Progenitor cell of endocrine pancreas (in vitro differentiated cells): ENCODE data around the gene P2RX4. TPM values are rescaled to one million over a fixed set of nuclear protein-coding genes. Genes with fewer than 3 reads are reported as not detected.

Experiments
- DNase-seq: peaks from one replicate; pipeline ENCODE4 v3.0.0; 2021; ENCODE audit warnings: low spot score; ENCODE audit not compliant: unreplicated experiment
- H3K27ac Mint-ChIP-seq: 2 replicates; pipeline ENCODE4 v1.8.0; 2021; ENCODE audit warnings: mild to moderate bottlenecking, moderate library complexity, mixed read lengths
- H3K27me3 Mint-ChIP-seq: 2 replicates; pipeline ENCODE4 v1.8.0; 2021; ENCODE audit warnings: mixed read lengths
- H3K36me3 Mint-ChIP-seq: 2 replicates; pipeline ENCODE4 v1.8.0; 2022; ENCODE audit warnings: mixed read lengths; ENCODE audit not compliant: insufficient read depth
- H3K4me1 Mint-ChIP-seq: 2 replicates; pipeline ENCODE4 v1.8.0; 2021; ENCODE audit warnings: low read depth, mixed read lengths
- H3K4me3 Mint-ChIP-seq: 2 replicates; pipeline ENCODE4 v1.8.0; 2021; ENCODE audit warnings: low read depth, mild to moderate bottlenecking, moderate library complexity, mixed read lengths
- H3K9me3 Mint-ChIP-seq: 2 replicates; pipeline ENCODE4 v1.8.0; 2021; ENCODE audit warnings: low read depth, mixed read lengths
- total RNA-seq: library from RNA; stranded (reverse); gene quantifications from 2 replicates; pipeline ENCODE4 v1.2.1, GENCODE V29; 2021
- TF ChIP-seq, protein P1 (sequence below): fragments of 200-600 bp; sonication (generic); IDR thresholded peaks from one replicate; pipeline ENCODE4 v1.5.0; 2021; ENCODE audit warnings: antibody characterized with exemption, mild to moderate bottlenecking; ENCODE audit not compliant: unreplicated experiment

P2RX4 gene
- total RNA-seq, 1 donor from 2014 or later = 23.9 TPM

DNA sequence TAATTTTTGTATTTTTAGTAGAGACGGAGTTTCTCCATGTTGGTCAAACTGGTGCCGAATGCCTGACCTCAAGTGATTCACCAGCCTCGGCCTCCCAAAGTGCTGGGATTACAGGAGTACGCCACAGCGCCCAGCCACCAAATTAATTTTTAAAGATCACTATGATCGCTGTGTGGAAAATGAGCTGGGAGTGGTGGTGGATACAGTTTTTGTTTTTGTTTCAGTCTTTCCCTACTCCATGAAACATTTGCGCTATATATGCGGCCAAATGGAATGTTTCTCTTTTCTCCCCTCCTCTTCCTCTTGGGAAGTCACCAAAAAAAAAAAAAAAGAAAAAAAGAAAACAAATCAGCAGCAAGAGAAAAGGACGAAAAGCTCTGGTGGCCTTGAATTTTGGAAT lies 20.8 kb upstream of the P2RX4 start:
- H3K4me1 Mint-ChIP-seq = no peaks in the 10 kb centered on the region
- H3K4me3 Mint-ChIP-seq = no peak overlapping the region
- TF ChIP-seq, protein P1, sequence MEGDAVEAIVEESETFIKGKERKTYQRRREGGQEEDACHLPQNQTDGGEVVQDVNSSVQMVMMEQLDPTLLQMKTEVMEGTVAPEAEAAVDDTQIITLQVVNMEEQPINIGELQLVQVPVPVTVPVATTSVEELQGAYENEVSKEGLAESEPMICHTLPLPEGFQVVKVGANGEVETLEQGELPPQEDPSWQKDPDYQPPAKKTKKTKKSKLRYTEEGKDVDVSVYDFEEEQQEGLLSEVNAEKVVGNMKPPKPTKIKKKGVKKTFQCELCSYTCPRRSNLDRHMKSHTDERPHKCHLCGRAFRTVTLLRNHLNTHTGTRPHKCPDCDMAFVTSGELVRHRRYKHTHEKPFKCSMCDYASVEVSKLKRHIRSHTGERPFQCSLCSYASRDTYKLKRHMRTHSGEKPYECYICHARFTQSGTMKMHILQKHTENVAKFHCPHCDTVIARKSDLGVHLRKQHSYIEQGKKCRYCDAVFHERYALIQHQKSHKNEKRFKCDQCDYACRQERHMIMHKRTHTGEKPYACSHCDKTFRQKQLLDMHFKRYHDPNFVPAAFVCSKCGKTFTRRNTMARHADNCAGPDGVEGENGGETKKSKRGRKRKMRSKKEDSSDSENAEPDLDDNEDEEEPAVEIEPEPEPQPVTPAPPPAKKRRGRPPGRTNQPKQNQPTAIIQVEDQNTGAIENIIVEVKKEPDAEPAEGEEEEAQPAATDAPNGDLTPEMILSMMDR = no peak
- H3K27me3 Mint-ChIP-seq = peaks cover 10% of the 10 kb centered on the region
- DNase-seq = no peak
- no peaks in the 10 kb centered on the region for H3K9me3 Mint-ChIP-seq
- no peak overlapping the region for H3K27ac Mint-ChIP-seq
- no peaks in the 10 kb centered on the region for H3K36me3 Mint-ChIP-seq

DNA sequence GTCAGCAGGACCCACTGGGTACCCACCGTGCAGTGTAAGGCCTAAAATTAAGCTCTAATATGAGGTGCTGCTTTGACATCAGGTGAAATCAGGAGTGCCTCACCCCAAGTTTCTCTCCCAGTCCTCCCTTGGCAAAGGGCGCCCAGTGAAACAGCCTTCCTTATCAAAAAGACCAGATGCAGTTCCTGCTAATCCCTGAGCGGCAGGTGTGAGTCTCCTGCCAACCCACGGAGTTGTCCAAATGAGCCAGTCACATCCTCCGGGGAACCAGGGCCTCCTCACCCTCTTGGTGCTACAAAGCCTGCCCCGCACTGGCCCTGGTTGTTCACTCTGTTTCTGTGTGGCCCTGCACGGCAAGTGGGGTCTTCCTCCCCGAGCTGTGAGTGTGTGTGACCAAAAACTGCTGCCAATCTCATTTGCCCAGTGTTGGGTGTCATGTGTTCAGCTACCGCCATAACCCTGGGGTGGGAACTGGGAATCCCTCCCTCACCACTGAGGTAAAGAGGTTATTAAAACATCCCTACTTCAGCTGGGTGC lies 20.2 kb upstream of the P2RX4 start:
- DNase-seq = no peak
- no peak overlapping the region for H3K4me3 Mint-ChIP-seq
- H3K36me3 Mint-ChIP-seq = no peaks in the 10 kb centered on the region
- no peak overlapping the region for H3K27ac Mint-ChIP-seq
- TF ChIP-seq, protein P1 = no peak
- H3K9me3 Mint-ChIP-seq = no peaks in the 10 kb centered on the region
- no peaks in the 10 kb centered on the region for H3K4me1 Mint-ChIP-seq
- H3K27me3 Mint-ChIP-seq = peaks cover 10% of the 10 kb centered on the region

DNA sequence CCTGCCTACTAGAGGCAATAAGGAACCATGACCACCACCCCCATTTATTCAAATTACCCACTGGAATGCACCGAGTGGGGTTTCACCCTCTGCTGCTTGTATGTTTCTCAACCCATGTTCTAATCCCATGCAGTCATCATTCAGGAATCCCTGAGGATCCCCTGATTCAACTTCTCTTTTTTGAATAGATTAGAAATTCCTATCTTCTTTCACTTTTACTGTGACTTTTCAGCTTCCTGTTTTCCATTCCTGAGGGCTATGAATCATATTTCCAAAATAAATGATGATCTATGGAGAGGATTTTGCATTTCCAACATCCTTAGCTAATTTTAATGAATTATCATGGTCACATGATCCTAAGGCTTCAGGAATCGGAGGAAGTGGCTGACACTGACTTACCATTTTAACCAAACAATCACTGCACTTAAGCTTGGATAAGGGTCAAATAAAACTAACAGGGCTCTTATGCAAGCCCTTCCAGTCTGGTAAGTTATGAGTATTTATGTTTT lies 19.4 kb upstream of the P2RX4 start:
- no peak for DNase-seq
- Mint-ChIP-seq H3K4me1 (no peaks in the 10 kb centered on the region), H3K27ac (no peak overlapping the region), H3K9me3 (no peaks in the 10 kb centered on the region), H3K4me3 (no peak overlapping the region), H3K36me3 (no peaks in the 10 kb centered on the region), H3K27me3 (peaks cover 13% of the 10 kb centered on the region)
- TF ChIP-seq, protein P1 = no peak

DNA sequence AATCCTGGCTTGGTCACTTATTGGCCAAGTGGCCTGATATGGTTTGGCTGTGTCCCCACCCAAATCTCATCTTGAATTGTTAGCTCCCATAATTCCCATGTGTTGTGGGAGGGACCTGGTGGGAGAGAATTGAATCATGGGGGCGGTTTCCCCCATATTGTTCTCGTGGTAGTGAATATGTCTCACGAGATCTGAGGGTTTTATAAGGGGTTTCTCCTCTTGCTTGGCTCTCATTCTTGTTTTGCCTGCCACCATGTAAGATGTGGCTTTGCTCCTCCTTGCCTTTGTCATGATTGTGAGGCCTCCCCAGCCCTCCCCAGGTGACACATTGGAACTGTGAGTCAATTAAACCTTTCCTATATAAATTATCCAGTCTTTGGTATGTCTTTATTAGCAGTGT lies 18.8 kb upstream of the P2RX4 start:
- TF ChIP-seq, protein P1 = no peak
- Mint-ChIP-seq H3K36me3 (no peaks in the 10 kb centered on the region), H3K27me3 (peaks cover 13% of the 10 kb centered on the region), H3K4me3 (no peak overlapping the region), H3K9me3 (no peaks in the 10 kb centered on the region), H3K27ac (no peak overlapping the region), H3K4me1 (no peaks in the 10 kb centered on the region)
- no peak for DNase-seq

DNA sequence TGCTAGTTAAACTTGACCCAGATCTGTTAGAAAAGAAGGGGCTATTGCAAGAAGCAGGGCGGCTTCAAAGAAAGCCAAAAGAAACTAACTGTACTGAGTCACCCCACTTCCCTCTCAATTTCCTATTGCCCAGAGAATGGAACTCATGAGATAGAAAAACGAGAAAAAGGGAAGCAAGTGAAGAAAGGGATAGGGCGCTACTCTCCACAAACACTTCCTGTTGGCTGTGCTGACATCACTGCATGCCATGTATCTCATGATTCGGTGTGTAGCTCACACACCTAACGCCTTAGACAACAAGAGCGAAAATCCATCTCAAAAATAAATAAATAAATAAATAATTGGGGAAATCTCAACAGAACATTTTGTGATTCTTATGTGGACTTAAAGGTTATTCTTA lies 13.0 kb upstream of the P2RX4 start:
- DNase-seq = no peak
- Mint-ChIP-seq H3K36me3 (no peaks in the 10 kb centered on the region), H3K27ac (no peak overlapping the region), H3K4me1 (no peaks in the 10 kb centered on the region), H3K4me3 (no peak overlapping the region), H3K27me3 (peaks cover 11% of the 10 kb centered on the region), H3K9me3 (no peaks in the 10 kb centered on the region)
- TF ChIP-seq, protein P1 = no peak
